BJ (cell line): ENCODE data around the gene APCDD1L. TPM values are rescaled to one million over a fixed set of nuclear protein-coding genes. Genes with fewer than 3 reads are reported as not detected.

Experiments
- CTCF ChIA-PET: fragments of 350-600 bp; formaldehyde crosslinking; extraction: SDS; loops from one replicate; lab custom pipeline; 2021; ENCODE audit warnings: antibody characterized with exemption, inconsistent platforms; lab: Yijun Ruan, JAX
- POLR2A ChIA-PET: fragments of 300-600 bp; sonication (Branson Sonifier 250); formaldehyde crosslinking; extraction: SDS; loops from one replicate; lab custom pipeline; 2021; ENCODE audit warnings: antibody characterized with exemption; lab: Charles Lee
- DNase-seq: peaks from one replicate; pipeline ENCODE4 v3.0.0-alpha.2; 2011; ENCODE audit warnings: low read depth
- H3K27me3 ChIP-seq: 2 replicates; pipeline ENCODE4 v1.6.0; 2011; ENCODE audit warnings: low read length; ENCODE audit not compliant: control insufficient read depth, insufficient read depth
- H3K36me3 ChIP-seq: 2 replicates; pipeline ENCODE4 v1.5.1; 2011; ENCODE audit warnings: low read length; ENCODE audit not compliant: control insufficient read depth, insufficient read depth
- H3K4me3 ChIP-seq: 2 replicates; pipeline ENCODE4 v1.5.1; 2011; ENCODE audit warnings: low read depth, mild to moderate bottlenecking, control low read depth, low read length
- CTCF ChIP-seq: IDR thresholded peaks from 2 replicates; pipeline ENCODE4 v1.5.1; 2011; ENCODE audit warnings: low read depth, mild to moderate bottlenecking, control low read depth, inconsistent platforms, low read length, moderate library complexity; ENCODE audit not compliant: insufficient read depth
- polyA plus RNA-seq: library from polyadenylated mRNA; depleted of rRNA; stranded (reverse); fragments of >200 nt; gene quantifications from 2 replicates; pipeline ENCODE4 v1.2.3, GENCODE V29; 2011

APCDD1L gene
- polyA plus RNA-seq, 1 experiment, result 2.5 TPM

GRCh38 chr20:58552366-58552934, 37.3 kb upstream of the APCDD1L start:
- CTCF ChIA-PET, result interaction anchor here (0.9 kb wide), 1 partner anchor 31 kb away, joined by 3 read pairs; no protein-coding TSS in a partner anchor
- TF ChIP-seq CTCF, result no peak
- no peaks in the 10 kb centered on the region for H3K27me3 ChIP-seq
- no peak overlapping the region for H3K4me3 ChIP-seq
- POLR2A ChIA-PET, result no interaction called here
- no peaks in the 10 kb centered on the region for H3K36me3 ChIP-seq
- no peak for DNase-seq

GRCh38 chr20:58551631-58552030, 36.4 kb upstream of the APCDD1L start:
- Histone ChIP-seq H3K36me3 (no peaks in the 10 kb centered on the region), H3K4me3 (no peak overlapping the region), H3K27me3 (no peaks in the 10 kb centered on the region)
- TF ChIP-seq CTCF, result no peak
- POLR2A ChIA-PET, result interaction anchor here (0.7 kb wide), 1 partner anchor 56 kb away, joined by 3 read pairs; no protein-coding TSS in a partner anchor
- DNase-seq, result no peak
- CTCF ChIA-PET, result no interaction called here

GRCh38 chr20:58550275-58551059, 35.3 kb upstream of the APCDD1L start:
- POLR2A ChIA-PET, result interaction anchor here (0.6 to 0.7 kb wide), 2 partner anchors 39 to 55 kb away, joined by 3 read pairs; no protein-coding TSS in a partner anchor
- DNase-seq, result peak; percentile 71
- TF ChIP-seq CTCF, result no peak
- Histone ChIP-seq H3K27me3 (no peaks in the 10 kb centered on the region), H3K36me3 (no peaks in the 10 kb centered on the region), H3K4me3 (no peak overlapping the region)
- CTCF ChIA-PET, result interaction anchor here (1.3 kb wide), 1 partner anchor 10 kb away, joined by 3 read pairs; no protein-coding TSS in a partner anchor

GRCh38 chr20:58549231-58550209, 34.3 kb upstream of the APCDD1L start:
- Histone ChIP-seq H3K36me3 (no peaks in the 10 kb centered on the region), H3K4me3 (no peak overlapping the region), H3K27me3 (no peaks in the 10 kb centered on the region)
- ChIA-PET POLR2A (interaction anchor here (0.6 kb wide), 1 partner anchor 38 kb away, joined by 3 read pairs; no protein-coding TSS in a partner anchor), CTCF (interaction anchor here (0.9 kb wide), 1 partner anchor 11 kb away, joined by 3 read pairs; no protein-coding TSS in a partner anchor)
- no peak for TF ChIP-seq CTCF
- no peak for DNase-seq
